Measurements from ENCODE around the gene ZSWIM4.

- TF ChIP-seq CTCF (IDR thresholded peaks at IDR 0.05) (no peak), POLR2A (IDR thresholded peaks at IDR 0.05) (no peak)
These were observed 11.5 kb downstream of the ZSWIM4 start for GRCh38 chr19:13806728-13807127.
